IPS-NIHi7 (cell line): ENCODE data around the gene GSG1L.

ENCODE experiments used
- DNase-seq: peaks from one replicate; pipeline ENCODE4 v3.0.0; 2012; ENCODE audit warnings: mixed read lengths; ENCODE audit errors: extremely low spot score

GSG1L gene

GRCh38 chr16:28019218-28019617 lies 44.3 kb downstream of the GSG1L start:
- no peak for DNase-seq

- no peak for DNase-seq
These were observed 48.7 kb downstream of the GSG1L start for GRCh38 chr16:28014851-28015250.

- DNase-seq = no peak
These were observed 49.6 kb downstream of the GSG1L start for GRCh38 chr16:28013878-28014277.

GRCh38 chr16:28013392-28013791 lies 50.1 kb downstream of the GSG1L start:
- DNase-seq = no peak

- DNase-seq = no peak
These were observed 51.5 kb downstream of the GSG1L start for GRCh38 chr16:28011971-28012445.

- DNase-seq = no peak
These were observed 52.3 kb downstream of the GSG1L start for GRCh38 chr16:28011223-28011622.

GRCh38 chr16:28010671-28011070 lies 52.8 kb downstream of the GSG1L start:
- no peak for DNase-seq

GRCh38 chr16:28009586-28010373 lies 53.7 kb downstream of the GSG1L start:
- DNase-seq = no peak

- DNase-seq = no peak
These were observed 59.6 kb downstream of the GSG1L start for GRCh38 chr16:28003923-28004322.

GRCh38 chr16:28003021-28003865 lies 60.3 kb downstream of the GSG1L start:
- DNase-seq = no peak

- no peak for DNase-seq
These were observed 61.9 kb downstream of the GSG1L start for GRCh38 chr16:28001642-28002041.

GRCh38 chr16:28001184-28001583 lies 62.3 kb downstream of the GSG1L start:
- DNase-seq = no peak

GRCh38 chr16:28000314-28001169 lies 63.0 kb downstream of the GSG1L start:
- DNase-seq = no peak

GRCh38 chr16:27999687-28000086 lies 63.8 kb downstream of the GSG1L start:
- DNase-seq = no peak

GRCh38 chr16:27995378-27995777 lies 68.1 kb downstream of the GSG1L start:
- no peak for DNase-seq

GRCh38 chr16:27994686-27995085 lies 68.8 kb downstream of the GSG1L start:
- DNase-seq = no peak

GRCh38 chr16:27993587-27993986 lies 69.9 kb downstream of the GSG1L start:
- no peak for DNase-seq

- DNase-seq = no peak
These were observed 71.6 kb downstream of the GSG1L start for GRCh38 chr16:27991876-27992275.

- DNase-seq = no peak
These were observed 77.5 kb downstream of the GSG1L start for GRCh38 chr16:27985981-27986380.

- DNase-seq = no peak
These were observed 79.4 kb downstream of the GSG1L start for GRCh38 chr16:27984121-27984520.

GRCh38 chr16:27983244-27983643 lies 80.3 kb downstream of the GSG1L start:
- DNase-seq = no peak

GRCh38 chr16:27982184-27982583 lies 81.3 kb downstream of the GSG1L start:
- DNase-seq = no peak
